GM18502 (cell line): ENCODE measurements around the gene ATF7.

ENCODE experiments used
- ATAC-seq: cut with Tn5 transposase; IDR thresholded peaks from one replicate; pipeline ENCODE4 v1.9.1; 2021; ENCODE audit warnings: mild to moderate bottlenecking; ENCODE audit not compliant: unreplicated experiment, poor library complexity

ATF7 gene

DNA sequence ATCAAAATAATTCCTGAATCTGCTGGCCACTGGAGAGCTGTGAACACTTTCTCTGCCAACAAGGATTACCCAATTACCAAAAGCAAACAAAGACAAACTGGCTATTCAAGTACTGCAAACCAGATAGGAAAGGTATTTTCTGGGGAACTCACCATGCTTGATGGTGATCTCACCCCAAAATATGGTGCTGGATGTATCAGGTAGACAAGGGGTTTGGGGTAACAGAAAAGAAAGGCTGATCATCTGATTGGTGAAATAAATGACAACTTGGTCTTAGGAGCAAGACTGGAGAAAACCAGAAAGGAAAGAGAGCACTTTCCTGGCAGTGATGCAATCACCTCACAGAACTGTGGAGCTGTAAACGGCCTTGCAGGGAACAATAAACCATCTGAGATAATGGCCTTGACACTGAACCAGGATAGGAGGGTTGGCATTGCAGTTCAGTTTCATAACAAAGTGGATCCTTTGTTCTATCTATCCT, 87.9 kb downstream of the ATF7 start:
- ATAC-seq = no peak

DNA sequence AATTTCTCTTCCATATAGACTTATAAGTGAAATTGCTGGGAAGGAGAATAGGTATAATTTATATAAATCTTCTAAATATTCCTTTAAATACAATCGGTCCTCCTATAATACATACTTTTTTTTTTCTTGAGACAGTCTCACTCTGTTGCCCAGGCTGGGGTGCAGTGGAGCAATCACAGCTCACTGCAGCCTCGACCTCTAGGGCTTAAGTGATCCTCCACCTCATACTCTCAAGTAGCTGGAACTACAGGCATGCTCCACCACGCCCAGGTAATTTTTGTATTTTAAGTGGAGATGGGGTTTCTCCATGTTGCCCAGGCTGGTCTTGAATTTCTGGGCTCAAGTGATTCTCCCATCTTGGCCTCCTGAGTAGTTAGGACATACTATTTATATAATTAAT, 89.2 kb downstream of the ATF7 start:
- no peak for ATAC-seq

DNA sequence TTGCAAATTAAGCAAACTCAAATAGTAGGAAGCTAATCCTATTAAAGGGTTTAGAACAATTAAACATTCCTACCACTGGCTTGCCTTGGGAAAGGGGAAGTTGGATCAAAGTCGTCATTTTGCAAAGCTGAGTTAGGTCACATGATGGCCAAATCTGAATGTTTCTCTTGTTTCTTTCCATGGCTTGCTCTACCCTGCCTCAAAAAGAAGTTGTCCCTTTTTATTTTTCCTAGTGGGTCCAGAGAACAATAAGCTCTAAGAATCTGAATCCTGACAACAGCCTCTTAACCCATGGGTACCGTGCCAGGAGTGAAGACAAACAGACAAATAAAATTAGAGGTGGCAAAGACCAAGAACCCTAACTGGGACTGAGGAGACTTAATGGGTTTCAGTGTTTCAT, 92.7 kb downstream of the ATF7 start:
- no peak for ATAC-seq

DNA sequence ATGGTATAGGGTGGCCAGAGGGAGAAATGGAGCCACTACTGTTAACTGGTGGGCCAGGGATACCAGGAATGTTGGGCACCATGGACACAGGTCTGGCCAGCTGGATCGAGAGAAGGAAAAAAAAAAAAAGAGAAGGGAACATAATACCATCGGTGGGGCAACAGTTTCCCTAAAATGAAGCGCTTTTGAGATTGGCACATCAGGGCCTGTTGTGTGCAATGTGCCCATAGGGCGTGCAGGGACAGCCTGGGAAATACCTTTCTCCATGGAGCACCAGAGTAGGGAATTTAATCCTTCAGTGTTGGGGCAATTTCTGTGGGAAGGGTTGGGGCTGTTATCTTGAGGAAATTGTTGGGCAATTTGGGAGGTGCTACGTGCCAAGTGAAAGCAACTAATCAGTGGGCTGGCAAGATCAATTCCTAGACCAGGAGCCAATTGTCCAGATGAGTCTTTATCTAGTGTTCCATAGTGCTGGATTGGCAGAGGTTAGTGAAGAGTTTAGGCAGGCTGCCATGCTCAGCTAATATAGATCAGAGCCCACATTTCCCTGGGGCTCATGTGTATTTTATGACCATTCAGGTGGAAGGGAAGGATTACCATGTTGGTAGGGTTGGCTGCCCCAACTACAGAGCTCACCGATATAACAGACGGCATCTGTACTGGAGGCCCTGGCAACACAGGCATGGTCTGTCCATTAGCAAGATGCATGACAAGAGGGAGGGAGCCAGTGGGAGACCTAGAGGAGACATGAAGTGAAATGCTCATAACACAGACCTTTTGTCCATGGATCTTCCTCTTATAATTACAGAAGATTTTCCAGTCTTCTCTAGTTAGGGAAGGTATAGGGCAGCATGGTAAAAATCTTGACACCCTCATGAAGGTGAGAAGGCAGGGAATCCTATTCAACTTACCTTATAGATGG, 93.4 kb downstream of the ATF7 start:
- ATAC-seq = no peak

DNA sequence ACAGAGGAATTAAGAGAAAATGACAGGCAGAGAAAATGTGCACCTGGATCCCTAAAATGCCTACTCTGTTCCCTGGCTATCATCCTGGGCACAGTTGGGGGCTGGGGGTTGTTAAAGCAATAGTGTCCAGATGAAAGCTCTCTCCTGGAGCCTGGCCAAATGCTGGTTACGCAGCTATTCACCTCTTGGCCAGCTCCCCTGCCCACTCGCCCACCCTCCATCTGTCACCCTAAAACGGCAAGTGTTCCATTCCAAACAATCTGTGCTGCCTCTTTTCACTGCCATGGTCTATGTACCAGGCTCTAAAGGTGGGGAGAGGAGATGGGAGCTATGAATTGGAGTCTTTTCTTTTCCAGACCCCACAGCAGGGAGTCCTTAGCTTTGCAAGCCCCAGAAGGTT, 94.2 kb downstream of the ATF7 start:
- no peak for ATAC-seq

DNA sequence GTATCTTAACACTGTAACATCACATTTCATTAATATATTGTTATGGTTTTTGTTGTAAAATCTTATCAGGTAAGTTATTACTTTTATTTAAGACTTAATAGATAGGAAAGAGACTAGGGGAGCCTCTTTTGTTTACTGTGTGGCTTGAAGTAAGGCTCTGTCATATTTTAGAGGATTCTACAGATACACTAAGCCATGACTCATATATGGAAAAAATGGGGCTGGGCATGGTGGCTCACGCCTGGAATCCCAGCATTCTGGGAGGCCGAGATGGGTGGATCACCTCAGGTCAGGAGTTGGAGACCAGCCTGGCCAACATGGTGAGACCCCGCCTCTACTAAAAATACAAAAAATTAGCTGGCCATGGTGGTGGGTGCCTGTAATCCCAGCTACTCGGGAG, 95.3 kb downstream of the ATF7 start:
- ATAC-seq = no peak

DNA sequence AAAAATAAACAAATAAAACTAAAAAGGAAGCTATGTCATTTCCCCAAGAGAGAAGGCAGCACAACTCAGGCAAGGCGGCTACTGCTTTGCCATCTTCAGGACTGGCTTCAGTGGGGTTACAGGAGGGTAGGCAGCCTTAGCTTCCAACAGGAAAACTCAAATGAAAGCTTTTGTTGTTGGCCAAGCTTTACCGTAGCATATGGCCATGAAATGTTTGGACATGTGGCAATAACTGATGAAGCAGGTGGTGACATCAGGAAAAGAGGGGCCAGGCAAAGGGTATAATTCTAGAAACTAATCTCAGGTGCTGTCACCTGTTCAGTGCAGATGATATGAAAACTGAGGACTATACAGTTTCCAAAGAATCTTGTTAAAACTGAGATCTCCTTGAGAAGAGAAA, 96.1 kb downstream of the ATF7 start:
- no peak for ATAC-seq

DNA sequence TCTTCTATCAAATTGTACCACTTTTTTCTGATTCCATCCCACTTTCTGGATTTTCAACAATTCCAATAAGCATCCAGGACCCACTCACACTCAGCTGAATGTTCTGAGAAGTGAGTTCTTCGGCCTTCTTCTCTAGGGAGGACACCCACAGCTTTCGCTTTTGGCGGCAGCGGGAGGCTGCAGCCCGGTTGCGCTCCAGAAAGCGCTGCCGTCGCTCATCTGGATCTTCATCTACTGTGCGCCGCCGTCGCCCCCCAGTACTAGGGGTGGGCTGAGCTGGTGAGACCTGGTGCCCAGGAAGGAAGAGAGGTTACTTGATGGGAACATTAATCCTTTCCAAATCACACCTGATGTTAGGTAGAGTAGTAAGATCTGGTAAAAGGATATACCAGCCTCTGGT, 101.7 kb downstream of the ATF7 start:
- ATAC-seq = no peak

DNA sequence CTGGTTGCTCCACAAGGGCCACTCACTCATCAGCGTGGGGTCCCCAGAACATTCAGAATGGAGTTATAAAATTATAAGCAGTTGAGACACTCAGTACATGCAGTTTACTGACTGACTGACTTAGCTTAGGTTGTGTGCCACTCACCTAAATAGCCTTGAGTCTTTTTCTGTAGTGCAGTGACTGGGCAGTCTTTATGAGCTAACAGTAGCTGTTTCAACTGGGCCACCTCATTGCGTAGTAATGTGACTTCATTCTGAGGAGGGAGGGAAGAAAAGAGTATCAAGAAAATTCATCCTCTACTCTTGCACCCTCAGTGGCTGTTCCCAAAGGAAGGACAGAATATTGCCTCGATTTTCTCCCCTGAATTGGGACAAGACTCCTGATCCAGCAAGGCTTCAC, 103.1 kb downstream of the ATF7 start:
- ATAC-seq = no peak

DNA sequence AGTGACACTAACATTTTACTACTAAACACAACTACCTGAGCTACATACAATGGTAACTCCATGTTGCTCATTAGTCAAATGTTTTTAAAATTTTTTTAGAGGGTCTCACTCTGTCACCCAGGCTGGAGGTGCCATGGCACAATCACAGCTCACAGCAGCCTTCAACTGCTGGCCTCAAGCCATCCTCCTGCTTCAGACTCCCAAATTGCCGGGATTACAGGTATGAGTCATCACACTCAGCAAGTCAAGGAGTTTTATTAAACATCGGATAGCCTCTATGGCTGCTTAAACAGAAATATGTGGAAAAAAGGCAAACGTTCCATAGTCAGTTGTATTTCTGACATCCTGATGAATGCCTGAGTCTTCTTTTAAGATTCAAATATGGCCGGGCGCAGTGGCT, 107.8 kb downstream of the ATF7 start:
- ATAC-seq = no peak

DNA sequence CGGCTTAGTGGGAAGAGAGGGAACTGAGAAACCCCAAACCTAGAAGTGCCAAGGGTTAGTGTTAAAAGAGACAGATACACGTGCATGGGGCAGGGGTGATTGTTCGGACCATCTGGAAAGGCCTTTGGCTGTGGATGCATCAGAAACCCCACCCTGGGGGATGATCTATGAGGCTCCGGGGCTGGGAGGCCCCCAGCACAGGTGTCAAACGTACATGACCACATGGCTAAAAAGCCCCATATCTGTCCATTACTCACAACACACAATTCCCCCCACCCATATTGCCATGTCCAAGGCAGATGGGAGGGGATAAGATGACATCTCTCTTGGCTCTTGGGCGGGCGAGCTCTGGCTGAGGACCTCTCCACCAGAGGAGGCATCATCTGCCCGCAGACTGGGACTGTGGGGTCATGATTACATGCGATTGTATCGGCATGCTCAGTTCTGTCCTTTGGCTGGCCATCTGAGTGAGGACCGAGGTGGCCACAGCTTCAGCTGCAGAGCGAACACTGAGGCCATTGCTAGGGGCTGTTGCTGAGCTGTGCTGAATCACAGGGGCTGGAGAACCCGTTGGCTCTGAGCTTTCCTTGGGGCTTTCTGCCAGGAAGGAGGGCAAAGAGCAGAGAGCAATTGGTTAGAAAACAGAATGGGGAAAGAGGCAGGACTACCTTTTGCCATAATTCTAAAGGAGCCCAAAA, 109.3 kb downstream of the ATF7 start:
- ATAC-seq = no peak

DNA sequence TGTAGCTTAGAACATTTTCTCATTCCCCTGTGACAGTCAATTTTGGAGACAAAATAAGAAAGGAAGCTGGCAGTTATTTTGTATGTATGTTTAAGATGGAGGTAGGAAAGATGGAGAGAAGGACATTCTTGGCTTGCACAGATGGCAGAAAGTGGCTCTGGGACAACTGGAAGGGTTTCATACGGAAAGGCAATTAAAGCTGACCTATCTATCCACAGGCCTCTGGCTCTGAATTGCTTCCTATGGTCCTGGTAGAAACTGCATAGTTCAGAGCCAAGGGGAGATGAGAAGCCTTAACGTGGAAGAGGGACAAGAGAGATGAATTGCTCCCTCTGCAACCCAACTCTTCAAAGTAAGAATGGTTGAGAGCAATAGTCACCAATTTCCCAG, 110.9 kb downstream of the ATF7 start:
- ATAC-seq = no peak

DNA sequence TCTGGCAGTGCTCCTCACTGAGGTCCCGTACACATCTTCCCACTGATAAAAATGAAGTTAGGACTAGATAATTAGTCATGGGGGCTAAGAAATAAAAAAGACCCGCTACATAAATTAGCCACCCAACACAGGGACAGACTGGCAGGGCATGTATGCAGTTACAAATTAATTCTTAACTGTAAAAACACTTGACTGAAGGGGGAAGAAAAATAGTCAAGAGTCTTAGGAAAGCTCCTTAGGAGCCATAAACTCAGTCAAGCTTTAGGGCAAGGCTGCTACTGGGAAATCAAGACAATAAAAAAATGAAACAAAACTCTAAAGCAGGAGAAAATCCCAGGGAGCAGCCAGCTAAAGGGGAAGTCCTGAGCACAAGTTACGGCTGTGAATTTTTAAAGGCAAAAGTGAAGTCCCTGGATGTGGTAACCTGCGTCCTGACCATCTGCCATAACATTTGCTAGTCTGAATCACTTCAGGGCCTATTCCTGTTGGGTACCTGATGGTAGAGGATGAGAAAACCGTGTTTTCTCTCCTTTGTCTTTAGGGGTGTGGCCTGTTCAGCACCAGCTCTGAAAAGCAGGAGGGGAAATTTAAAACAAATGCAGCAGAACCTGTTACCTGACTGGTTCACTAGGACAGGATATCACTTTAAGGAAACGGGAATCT, 111.4 kb downstream of the ATF7 start:
- no peak for ATAC-seq

DNA sequence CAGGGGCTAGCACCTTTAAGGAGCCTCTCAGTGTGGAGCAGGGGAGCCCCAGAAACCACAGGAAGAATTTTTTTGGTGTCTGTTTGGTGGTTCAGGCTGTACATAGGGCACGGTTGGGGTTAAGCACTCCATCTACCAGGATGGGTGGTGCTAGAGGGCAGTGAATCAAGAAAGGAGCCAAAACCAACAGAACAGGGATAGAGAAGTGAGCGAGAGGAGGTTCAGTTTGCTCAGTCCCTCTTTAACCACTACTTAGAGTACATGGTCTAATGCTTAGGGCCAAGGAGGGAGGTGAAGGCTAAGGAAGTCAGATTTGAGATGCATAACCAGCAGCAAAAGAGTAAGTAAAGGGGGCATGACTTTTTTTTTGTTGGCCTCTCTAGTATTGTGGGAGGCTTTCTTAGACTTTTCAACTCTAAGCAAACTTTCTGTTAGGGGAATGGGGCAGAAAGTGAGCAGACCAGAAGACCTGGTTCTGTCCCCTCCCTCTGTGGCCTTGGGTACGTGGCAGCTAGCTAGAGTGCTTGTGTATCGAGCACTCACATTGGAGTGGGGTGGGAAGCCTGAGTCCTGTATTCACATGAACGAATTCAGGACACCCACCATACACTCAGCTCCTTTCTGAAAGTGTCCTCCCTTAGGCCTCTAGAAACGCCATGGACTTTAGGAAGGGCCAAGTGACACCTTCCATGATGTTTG, 112.3 kb downstream of the ATF7 start:
- ATAC-seq = no peak

DNA sequence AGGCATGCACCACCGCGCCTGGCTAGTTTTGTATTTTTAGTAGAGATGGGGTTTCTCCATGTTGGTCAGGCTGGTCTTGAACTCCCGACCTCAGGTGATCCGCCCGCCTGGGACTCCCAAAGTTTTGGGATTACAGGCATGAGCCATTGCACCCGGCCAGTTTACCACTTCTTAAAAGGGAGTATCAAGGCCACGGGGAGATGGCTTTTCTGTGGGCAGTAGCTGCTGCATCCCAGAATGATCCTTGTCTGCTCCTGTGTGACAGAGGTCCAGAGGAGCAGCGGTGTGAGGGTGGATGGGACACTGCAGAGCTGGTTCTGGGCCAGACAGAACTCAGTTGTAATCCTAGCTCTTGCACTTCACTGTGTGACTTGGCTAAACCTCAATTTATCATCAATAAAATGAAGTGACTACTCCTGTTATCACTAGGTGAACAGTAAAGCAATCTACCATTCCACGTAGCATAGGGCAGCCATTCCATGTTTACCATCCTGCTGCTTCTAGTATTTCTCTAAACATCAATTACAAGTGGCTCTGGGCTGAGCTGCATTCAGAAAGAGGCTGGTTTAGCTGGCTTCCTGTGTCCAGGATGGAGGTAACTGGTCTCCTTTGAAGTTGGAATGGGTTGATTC, 115.9 kb downstream of the ATF7 start:
- ATAC-seq = no peak

DNA sequence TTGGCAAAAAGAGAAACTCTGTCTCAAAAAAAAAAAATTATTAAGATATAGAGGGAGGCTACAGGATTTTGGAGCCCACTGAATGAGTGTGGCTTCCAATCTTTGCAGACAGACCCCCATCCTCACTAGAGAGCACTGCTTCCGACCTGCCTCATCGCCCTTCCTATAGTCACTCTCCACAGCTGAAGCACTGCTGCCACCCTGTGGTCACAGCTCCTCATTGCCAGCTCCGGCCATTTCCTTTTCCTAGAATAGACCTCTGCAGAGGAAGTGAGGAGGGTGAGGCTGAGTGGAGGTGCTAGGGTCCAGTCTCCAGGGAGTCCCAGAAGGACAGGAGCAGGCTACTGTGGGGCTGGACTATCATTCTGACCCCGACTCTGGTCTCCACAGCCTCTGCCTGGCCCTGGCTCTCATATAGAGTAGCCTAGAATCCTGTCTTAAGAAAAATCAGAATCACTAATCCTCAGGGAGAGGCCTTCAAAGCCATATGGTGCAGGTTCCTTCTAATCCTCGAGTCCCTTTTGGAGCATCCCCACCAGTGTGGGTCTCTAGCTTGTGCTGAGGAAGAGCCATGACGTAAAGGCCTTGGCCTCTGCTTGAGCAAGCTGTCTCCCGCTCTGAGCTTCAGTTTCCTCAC, 117.5 kb downstream of the ATF7 start:
- peak; percentile 82 for ATAC-seq

DNA sequence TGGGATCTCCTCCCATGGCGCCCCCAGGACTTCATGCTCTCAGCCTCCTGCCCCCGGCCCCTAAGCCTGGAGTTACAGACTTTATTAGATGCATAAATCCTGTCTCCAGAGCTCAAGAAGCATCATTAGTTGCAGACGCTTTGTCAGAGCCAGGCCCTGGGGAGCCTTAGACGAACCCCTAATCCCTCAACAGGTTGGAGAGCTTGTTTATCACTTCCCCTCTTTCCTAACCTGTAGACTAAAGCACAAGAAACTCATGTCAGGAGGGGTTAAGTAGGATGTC, 118.6 kb downstream of the ATF7 start:
- no peak for ATAC-seq

DNA sequence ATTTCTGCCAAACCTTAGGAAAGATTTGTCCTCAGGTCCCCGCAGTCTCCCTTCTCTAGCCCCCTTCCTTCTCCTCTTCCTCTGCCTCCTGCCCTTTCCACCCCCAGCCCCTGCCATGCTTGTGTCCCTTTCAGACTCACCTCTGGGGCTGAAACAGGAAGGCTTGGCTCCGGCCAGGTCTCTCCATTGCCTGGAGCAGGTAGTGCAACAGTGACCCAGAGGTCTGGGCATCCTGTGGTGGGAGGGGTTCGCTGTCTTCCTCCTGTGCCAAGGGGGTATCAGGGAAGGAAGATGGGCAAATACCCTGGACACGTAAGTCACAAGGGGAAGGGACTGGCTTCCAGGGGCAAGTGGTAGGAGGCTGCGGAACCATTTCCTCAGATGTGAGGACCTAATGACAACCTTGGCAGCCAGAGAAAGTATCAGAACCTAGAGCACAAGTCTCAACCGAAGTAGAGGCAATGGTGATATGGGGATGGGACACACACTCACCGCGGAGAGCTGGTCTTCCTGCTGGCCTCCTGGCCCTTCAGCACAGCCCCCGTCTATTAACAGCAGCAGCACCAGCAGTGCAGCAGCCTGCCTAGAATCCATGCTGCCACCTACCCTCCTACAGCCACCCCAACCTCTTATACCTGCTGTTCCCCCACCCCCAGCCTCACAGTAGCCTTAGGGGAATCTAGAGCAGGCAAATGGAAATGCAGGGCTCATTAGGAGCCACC, 119.1 kb downstream of the ATF7 start, which contains the start of gene NPFF:
Gene NPFF (minus strand): TSS at position 604 of the 722 bp plus-strand sequence. CDS start 10 bp downstream, at position 594.
- no peak for ATAC-seq

DNA sequence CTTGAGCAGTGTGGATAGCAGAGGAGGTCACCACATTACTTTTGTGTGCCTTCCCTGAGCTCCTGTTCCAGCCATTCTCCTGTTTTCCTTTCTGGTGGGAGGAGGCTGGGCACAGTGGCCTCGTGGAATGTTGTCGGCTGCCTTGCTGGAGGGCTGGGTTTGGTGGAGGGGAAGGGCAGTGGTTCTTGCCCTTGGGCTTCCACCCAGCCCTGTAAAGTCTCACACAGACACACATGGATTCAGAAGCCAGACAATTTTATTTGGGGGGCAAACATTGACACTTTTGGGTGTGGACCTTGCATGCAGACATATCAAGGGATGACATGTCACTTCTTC, 119.8 kb downstream of the ATF7 start:
- ATAC-seq = no peak
